Measurements from ENCODE around the gene ARSG. TPM values are rescaled to one million over a fixed set of nuclear protein-coding genes. Genes with fewer than 3 reads are reported as not detected.

Gene ARSG
- polyA plus RNA-seq, 1 of the 3 experiments (the other 2 are of a cell fraction): 0.41 TPM

- CTCF ChIA-PET: interaction anchor here (0.9 to 8.1 kb wide), 4 partner anchors 13 to 250 kb away, joined by 3 to 80 read pairs (median 4); no protein-coding TSS in a partner anchor
- Histone ChIP-seq H3K9me2 (no peaks in the 10 kb centered on the region), H3K9ac (no peak overlapping the region), H4K20me1 (ENCODE audit: insufficient read depth) (peaks cover 8% of the 10 kb centered on the region; the same call in 1 of the 2 replicates), H3K79me2 (ENCODE audit: insufficient read depth) (peaks cover 34% of the 10 kb centered on the region), H3K36me3 (replicated peaks in 1 of 2; ENCODE audit: control insufficient read depth in 1 of 2, insufficient read depth in 2 of 2, low read length in 1 of 2) (peaks cover 33 to 44% of the 10 kb centered on the region in 2 experiments), H2AFZ (ENCODE audit: low read depth) (no peak overlapping the region), H3K4me3 (ENCODE audit: low read depth in 2 of 2, low read length in 1 of 2) (no peak overlapping the region), H3K27ac (ENCODE audit: low read depth in 2 of 2, low read length in 1 of 2) (no peak overlapping the region), H3K4me2 (no peak overlapping the region), H3K27me3 (ENCODE audit: insufficient read depth) (no peaks in the 10 kb centered on the region), H3F3A (replicated peaks; ENCODE audit: insufficient read depth) (no peaks in the 10 kb centered on the region), H3K4me1 (ENCODE audit: control insufficient read depth in 1 of 2, insufficient read depth in 2 of 2, low read depth in 1 of 2, low read length in 1 of 2) (peaks cover 0 to 2% of the 10 kb centered on the region in 2 experiments; a peak in 1 of 4 replicates), H3K9me3 (no peaks in the 10 kb centered on the region)
- no peak for DNase-seq
- POLR2A ChIA-PET: interaction anchor here (0.6 kb wide), 1 partner anchor 62 kb away, joined by 4 read pairs; no protein-coding TSS in a partner anchor
- WGBS (ENCODE audit: low lambda C conversion rate): 81% methylated on average over 8 of the region's 8 CpGs
- no peak for TF ChIP-seq RAD21 (IDR thresholded peaks at IDR 0.05; ENCODE audit: low read length)
- TF ChIP-seq FOSL2 (IDR thresholded peaks at IDR 0.05; ENCODE audit: borderline replicate concordance, low read depth): no peak
- TF ChIP-seq, protein P1, sequence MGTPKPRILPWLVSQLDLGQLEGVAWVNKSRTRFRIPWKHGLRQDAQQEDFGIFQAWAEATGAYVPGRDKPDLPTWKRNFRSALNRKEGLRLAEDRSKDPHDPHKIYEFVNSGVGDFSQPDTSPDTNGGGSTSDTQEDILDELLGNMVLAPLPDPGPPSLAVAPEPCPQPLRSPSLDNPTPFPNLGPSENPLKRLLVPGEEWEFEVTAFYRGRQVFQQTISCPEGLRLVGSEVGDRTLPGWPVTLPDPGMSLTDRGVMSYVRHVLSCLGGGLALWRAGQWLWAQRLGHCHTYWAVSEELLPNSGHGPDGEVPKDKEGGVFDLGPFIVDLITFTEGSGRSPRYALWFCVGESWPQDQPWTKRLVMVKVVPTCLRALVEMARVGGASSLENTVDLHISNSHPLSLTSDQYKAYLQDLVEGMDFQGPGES (IDR thresholded peaks at IDR 0.05; ENCODE audit: low read depth, low read length): no peak
- TF ChIP-seq FOXM1 (IDR thresholded peaks at IDR 0.05; ENCODE audit: low read depth): no peak
Measured at GRCh38 chr17:68450391-68450790, 159.1 kb downstream of the ARSG start.

GRCh38 chr17:68450801-68451200, 159.5 kb downstream of the ARSG start:
- Histone ChIP-seq H3K4me3 (ENCODE audit: low read depth in 2 of 2, low read length in 1 of 2) (no peak overlapping the region), H3K36me3 (replicated peaks in 1 of 2; ENCODE audit: control insufficient read depth in 1 of 2, insufficient read depth in 2 of 2, low read length in 1 of 2) (peaks cover 30 to 44% of the 10 kb centered on the region in 2 experiments), H3K79me2 (ENCODE audit: insufficient read depth) (peaks cover 38% of the 10 kb centered on the region), H4K20me1 (ENCODE audit: insufficient read depth) (peaks cover 8% of the 10 kb centered on the region; the same call in 1 of the 2 replicates), H3F3A (replicated peaks; ENCODE audit: insufficient read depth) (peaks cover 3% of the 10 kb centered on the region), H3K9ac (no peak overlapping the region), H3K4me1 (ENCODE audit: control insufficient read depth in 1 of 2, insufficient read depth in 2 of 2, low read depth in 1 of 2, low read length in 1 of 2) (peaks cover under 1 to 6% of the 10 kb centered on the region in 2 experiments; a peak in 2 of 4 replicates), H2AFZ (ENCODE audit: low read depth) (no peak overlapping the region), H3K9me3 (no peaks in the 10 kb centered on the region), H3K27ac (ENCODE audit: low read depth in 2 of 2, low read length in 1 of 2) (no peak overlapping the region), H3K27me3 (ENCODE audit: insufficient read depth) (no peaks in the 10 kb centered on the region), H3K4me2 (no peak overlapping the region), H3K9me2 (no peaks in the 10 kb centered on the region)
- POLR2A ChIA-PET: no interaction called here
- 91% methylated on average over 14 of the region's 14 CpGs for WGBS (ENCODE audit: low lambda C conversion rate)
- CTCF ChIA-PET: interaction anchor here (0.9 to 8.1 kb wide), 3 partner anchors 14 to 250 kb away, joined by 3 to 80 read pairs (median 5); no protein-coding TSS in a partner anchor
- no peak for TF ChIP-seq ELF1 (IDR thresholded peaks at IDR 0.05)
- no peak for TF ChIP-seq TEAD4 (IDR thresholded peaks at IDR 0.05; ENCODE audit: borderline replicate concordance, insufficient read depth)
- TF ChIP-seq FOXM1 (IDR thresholded peaks at IDR 0.05; ENCODE audit: low read depth): no peak
- TF ChIP-seq NFIC (IDR thresholded peaks at IDR 0.05; ENCODE audit: borderline replicate concordance): no peak
- TF ChIP-seq, protein P2, sequence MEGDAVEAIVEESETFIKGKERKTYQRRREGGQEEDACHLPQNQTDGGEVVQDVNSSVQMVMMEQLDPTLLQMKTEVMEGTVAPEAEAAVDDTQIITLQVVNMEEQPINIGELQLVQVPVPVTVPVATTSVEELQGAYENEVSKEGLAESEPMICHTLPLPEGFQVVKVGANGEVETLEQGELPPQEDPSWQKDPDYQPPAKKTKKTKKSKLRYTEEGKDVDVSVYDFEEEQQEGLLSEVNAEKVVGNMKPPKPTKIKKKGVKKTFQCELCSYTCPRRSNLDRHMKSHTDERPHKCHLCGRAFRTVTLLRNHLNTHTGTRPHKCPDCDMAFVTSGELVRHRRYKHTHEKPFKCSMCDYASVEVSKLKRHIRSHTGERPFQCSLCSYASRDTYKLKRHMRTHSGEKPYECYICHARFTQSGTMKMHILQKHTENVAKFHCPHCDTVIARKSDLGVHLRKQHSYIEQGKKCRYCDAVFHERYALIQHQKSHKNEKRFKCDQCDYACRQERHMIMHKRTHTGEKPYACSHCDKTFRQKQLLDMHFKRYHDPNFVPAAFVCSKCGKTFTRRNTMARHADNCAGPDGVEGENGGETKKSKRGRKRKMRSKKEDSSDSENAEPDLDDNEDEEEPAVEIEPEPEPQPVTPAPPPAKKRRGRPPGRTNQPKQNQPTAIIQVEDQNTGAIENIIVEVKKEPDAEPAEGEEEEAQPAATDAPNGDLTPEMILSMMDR (IDR thresholded peaks at IDR 0.05): no peak
- TF ChIP-seq YY1 (IDR thresholded peaks at IDR 0.05; ENCODE audit: low read depth): no peak
- TF ChIP-seq MAX (IDR thresholded peaks at IDR 0.05; ENCODE audit: low read depth): no peak
- TF ChIP-seq, protein P1 (IDR thresholded peaks at IDR 0.05; ENCODE audit: low read depth, low read length): no peak
- TF ChIP-seq RXRA (IDR thresholded peaks at IDR 0.05; ENCODE audit: borderline replicate concordance, low read depth): no peak
- no peak for TF ChIP-seq SMC3 (IDR thresholded peaks at IDR 0.05; ENCODE audit: low read depth, low read length)
- TF ChIP-seq, protein P3, sequence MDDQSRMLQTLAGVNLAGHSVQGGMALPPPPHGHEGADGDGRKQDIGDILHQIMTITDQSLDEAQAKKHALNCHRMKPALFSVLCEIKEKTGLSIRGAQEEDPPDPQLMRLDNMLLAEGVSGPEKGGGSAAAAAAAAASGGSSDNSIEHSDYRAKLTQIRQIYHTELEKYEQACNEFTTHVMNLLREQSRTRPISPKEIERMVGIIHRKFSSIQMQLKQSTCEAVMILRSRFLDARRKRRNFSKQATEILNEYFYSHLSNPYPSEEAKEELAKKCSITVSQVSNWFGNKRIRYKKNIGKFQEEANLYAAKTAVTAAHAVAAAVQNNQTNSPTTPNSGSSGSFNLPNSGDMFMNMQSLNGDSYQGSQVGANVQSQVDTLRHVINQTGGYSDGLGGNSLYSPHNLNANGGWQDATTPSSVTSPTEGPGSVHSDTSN (IDR thresholded peaks at IDR 0.05): no peak
- TF ChIP-seq, protein P4, sequence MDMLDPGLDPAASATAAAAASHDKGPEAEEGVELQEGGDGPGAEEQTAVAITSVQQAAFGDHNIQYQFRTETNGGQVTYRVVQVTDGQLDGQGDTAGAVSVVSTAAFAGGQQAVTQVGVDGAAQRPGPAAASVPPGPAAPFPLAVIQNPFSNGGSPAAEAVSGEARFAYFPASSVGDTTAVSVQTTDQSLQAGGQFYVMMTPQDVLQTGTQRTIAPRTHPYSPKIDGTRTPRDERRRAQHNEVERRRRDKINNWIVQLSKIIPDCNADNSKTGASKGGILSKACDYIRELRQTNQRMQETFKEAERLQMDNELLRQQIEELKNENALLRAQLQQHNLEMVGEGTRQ (IDR thresholded peaks at IDR 0.05; ENCODE audit: borderline replicate concordance, low read depth, low read length): no peak
- TF ChIP-seq TAF1 (IDR thresholded peaks at IDR 0.05; ENCODE audit: borderline replicate concordance, low read depth, low read length): no peak
- TF ChIP-seq NRF1 (IDR thresholded peaks at IDR 0.05; ENCODE audit: low read depth, low read length): no peak
- TF ChIP-seq TCF12 (IDR thresholded peaks at IDR 0.05): no peak
- TF ChIP-seq RCOR1 (IDR thresholded peaks at IDR 0.05; ENCODE audit: low read length): no peak
- no peak for TF ChIP-seq EZH2phosphoT487 (IDR thresholded peaks at IDR 0.05; ENCODE audit: borderline replicate concordance, low read depth)
- TF ChIP-seq RAD21 (IDR thresholded peaks at IDR 0.05; ENCODE audit: low read length): no peak
- TF ChIP-seq FOSL2 (IDR thresholded peaks at IDR 0.05; ENCODE audit: borderline replicate concordance, low read depth): no peak
- no peak for TF ChIP-seq MXI1 (IDR thresholded peaks at IDR 0.05; ENCODE audit: low read depth, low read length)
- no peak for DNase-seq

Measured in SK-N-SH (cell line).